ENCODE measurements around the gene CCNL2. TPM values are rescaled to one million over a fixed set of nuclear protein-coding genes. Genes with fewer than 3 reads are reported as not detected.
A peak's percentile ranks its signal among the peaks of the same experiment; 100 is the strongest.
"Not testable (repeated sequence)": the region's sequence is repeated elsewhere in the genome, so short reads cannot be mapped to it uniquely, and the experiment has no call there.

The CCNL2 gene
- polyA plus RNA-seq, 4 donors: 205 to 377 (median 227) TPM

DNA sequence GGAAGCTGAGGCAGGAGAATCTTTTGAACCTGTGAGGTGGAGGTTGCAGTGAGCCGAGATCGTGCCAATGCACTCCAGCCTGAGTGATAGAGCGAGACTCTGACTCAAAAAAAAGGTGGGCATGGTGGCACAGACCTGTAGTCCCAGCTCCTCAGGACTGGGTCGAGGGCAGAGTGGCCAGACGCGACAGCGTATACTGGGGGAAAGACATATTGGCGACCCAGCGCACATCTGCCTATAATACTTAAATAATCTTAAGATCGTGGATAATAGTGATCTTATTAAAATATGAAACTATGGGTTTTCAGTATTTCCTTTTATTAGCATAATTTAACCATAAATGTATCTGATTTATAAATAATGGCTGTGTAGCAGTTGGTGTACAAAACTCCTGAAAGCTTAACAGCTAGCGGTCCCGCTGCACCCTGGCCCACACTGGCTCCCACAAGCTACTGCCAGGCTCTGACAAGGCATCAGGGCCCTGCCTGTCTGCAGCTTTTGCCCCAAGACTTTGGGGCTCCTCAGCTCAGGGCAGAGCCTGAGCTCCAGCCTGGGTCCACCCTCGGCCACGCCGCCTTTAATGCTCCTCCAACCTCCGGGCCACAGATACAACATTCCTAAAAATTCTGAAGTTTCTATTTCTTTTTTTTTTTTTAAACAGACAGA, 21.5 kb downstream of the CCNL2 start:
- no peak for DNase-seq (ENCODE audit: low read depth in 4 of 4, low spot score in 3 of 4)

DNA sequence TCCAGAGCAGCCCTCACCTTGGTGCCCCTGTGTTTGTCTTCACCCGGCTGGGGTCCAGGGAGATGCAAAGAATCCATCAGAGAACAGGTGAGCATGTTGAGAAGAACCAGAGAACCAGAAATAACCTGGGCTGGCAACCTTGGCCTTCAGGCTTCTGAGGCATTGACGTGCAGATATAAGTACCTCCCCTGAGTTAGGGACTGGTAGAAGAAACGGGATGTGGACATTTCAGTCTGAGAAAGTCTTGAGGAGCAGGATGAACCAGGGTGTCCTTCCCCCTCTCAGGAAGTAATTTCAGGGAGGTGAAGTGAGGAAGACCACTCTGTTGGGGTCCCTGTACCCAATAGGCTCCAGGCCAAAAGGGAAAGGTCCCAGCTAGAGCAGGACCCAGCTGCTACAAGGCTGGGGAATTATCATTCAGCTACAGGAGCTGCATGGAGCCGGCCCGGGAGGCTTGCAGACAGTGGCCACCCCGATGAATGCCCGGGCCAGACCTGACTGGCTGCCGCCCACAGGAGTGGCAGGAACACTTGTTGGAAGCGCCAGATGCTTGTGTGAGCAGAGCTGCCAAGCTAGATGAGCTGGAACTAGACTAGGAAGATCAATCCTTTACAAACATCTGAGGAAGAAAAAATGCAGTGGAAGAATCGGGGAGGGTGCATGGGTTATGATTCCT, 22.4 kb downstream of the CCNL2 start:
- no peak for DNase-seq (ENCODE audit: low read depth in 4 of 4, low spot score in 3 of 4)

DNA sequence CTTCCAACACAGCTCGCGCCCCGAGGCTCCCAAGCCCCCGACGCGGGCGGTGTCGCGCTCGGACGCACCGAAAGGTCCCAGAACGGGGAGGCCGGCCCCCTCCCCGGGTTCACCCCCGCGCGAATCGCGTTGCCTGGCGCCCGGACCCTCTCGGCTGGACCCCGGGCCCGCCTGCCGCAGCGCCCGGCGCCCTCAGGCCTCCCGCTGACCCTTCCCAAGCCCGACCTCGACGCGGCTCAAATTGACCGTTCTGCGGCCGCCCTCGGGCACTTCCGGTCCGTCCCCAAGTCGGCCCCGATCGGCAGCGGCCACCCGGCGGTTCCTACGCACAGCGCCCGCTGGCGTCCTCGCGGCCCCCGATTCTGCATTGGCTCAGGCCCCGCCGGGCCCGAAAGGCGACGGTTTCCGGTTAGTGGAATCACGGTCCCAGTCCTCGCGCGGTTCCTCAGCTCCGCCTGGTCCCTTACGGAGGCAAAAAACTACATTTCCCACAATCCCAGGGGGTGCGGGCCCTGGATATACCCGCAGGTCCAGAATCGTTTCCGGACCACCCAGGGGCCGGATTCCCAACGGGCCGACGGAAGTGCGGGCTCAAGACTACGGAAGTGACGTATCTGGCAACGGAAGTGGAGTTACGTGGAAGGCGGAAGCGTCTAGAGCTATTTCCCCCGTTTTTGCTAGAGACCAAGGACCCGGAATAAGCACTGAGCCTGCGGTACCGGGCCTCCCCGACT, 24.0 kb downstream of the CCNL2 start, which contains the start of gene AURKAIP1:
TSS of gene AURKAIP1 (minus strand) at position 279 of the 734 bp plus-strand sequence. CDS start 451 bp downstream, outside the sequence.
- peak; percentile 99 to 100 (median 100) for DNase-seq (ENCODE audit: low read depth in 4 of 4, low spot score in 3 of 4)

DNA sequence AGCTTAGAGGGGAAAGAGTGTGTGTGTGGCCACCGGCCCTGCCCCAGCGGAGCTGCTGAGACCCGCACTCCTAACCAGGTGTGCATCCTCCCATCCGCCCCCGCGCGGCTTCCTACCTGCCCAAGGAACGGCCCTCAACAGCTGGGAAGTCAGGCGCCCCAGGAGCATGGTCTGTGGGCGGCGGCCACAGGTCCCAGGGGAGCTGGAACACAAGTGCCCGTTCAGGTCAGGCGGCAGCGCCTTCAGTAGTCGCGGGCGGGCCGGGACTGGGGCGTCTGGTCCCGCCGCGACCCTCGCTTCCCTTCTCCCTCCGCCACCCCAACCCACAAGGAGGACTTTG, 24.6 kb downstream of the CCNL2 start:
- DNase-seq (ENCODE audit: low read depth in 4 of 4, low spot score in 3 of 4): no peak

DNA sequence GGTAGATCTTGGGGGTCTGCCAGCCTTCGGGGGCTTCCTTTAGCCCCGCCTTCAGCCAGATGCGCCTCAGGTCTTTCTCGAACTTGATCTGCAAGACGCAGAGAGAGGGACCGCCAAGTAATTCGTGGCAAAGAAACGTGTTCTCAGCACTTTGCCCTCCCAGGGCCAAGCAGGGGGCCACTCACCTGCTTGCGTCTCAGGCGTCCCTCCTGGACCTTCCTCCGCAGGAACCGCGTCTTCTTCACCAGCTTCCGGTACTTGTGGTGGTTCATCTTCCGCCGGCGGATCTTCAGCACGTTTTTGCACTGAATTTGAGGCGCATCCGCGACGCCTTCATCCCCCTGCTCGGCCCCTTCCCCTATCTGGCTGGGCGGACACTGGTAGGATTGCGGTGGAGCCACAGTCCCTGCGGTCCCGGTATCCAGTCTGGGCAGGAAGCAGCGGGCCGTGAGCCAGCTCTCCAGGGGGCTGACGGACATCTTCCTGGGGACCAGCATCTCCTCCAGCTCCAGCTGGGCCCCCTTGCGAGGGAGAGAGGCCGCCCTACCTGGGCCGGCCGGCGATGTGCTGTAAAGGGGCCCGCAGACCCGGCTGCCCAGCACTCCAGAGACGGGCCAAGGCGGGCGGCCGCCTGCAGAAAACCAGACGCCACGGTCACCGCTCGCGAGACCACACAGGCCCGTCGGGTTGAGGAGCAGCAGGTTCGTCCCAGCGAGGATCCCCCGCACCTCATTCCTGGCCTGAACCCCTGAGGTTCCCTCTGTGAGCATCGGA, 25.1 kb downstream of the CCNL2 start:
- DNase-seq (ENCODE audit: low read depth in 4 of 4, low spot score in 3 of 4): no peak

DNA sequence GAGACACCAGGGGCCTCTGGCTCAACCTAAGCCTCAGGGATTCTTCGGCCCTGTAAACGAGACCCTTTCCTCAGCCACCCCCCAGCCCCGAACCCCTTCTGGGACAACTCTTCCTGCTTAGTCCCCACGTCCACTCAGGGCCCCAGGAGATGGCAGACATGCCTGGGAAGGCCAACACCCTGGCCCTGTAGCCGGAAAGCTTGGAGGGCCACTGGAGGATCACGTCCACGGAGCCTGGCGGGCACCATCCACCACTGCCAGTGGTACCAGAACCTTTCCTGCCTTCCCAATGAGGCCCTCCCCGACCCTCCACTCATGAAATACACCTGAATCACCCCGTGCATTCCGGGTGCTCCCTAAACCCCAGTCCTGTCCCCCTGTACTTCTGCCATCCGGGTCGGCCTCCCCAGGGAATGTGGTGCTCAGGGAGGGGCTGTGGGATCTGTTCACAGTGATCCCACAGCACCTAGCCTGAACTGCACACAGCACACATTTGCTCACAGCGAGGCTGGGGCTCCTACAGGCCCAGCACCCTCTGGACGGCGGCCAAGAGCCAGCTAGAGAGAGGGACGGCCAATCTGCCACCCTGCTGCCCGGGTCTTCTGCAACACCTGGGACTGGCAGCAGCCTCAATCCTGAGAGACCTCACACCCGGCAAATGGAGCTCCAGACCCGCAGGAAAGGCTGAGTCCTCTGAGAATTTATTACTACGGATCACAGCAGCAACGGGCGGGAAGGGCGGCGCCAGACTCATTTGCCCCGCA, 25.9 kb downstream of the CCNL2 start:
- no peak for DNase-seq (ENCODE audit: low read depth in 4 of 4, low spot score in 3 of 4)

DNA sequence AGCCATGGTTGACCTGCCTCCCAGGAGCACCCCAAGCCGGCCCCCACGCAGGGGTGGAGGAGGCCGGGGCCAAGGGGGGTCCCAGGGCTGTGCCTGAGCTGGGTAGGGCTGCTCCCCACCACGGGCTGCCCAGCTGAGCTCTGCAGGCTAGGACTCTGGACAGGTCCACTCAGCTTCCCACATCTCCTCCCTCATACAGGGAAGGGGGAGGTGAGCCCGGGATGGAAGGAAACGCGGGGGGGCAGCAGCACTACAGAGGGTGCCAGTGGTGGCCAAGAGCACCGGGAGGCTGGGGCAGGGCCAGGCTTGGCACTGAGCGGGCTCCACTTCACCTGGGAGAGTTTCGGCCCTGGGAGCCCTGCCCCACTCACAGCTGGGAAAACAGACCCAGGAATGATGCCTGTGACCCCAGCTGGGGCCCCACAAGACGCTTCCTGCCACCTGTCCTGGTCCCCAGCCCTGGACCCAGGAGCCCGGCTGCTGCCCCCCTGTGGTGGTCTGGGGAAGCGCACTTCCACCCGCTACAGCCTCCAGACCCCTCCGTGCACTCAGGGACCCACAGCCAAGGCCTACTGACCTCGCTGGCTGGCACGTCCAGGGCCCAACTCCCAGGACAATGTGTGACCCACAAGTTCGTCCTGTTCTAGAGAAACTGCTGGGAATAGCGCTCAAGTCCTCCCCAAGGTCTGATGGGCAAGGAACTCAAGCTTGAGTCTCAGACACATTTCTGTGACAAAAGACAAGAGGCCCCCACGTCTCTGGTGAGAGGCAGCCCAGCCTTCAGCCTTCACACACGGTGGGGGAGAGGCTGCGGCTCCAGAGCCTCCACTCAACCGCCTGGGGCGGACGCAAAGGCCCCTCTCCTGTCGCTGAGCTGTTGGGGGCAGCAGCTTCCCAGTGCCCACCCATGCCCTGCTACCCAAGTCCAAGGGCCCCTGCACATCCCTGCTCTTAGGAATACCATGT, 27.1 kb downstream of the CCNL2 start:
- no peak for DNase-seq (ENCODE audit: low read depth in 4 of 4, low spot score in 3 of 4)

DNA sequence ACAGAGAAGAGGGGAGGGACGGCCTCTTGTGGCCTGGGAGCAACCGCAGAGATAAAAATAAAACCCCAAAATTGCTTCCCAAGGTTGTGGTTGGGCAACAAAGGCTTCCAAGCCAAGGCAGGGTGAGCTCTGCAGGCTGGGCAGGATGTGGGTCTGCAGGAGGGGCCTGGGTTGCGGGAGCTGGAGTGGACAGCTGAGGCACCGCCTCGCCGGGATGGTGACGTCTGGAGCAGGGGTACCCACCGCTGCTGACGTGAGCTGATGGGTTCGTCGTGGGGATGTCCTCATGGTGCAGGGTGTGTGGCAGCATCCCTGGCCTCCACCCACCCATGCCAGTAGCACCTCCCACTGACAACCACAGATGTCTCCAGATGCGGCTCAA, 27.8 kb downstream of the CCNL2 start:
- DNase-seq (ENCODE audit: low read depth in 4 of 4, low spot score in 3 of 4): no peak

DNA sequence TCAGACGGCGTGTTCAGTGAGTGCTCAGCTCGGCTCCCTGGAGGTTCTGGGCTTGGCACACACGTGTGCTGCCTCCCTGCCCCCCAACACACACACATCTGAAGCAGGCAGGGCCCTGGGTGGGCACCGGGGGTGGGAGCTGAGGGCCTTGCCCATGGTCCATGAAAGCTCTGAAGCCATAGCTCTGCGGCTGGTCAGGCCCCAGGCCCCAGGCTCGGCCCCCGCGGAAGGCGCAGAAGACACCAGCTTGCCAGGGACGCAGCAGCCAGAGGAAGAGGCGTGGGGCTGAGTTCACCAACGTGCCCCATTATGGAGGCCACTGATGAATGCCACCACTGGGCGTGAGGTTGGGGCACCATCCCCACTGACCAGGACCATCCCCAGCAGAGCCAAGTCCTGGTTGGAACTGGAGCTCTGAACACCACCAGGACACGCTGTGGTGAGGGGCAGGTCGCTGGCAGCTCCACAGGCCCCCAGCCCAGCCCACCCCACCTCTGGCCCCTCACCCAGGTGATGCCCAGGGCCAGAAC, 28.3 kb downstream of the CCNL2 start:
- DNase-seq (ENCODE audit: low read depth in 4 of 4, low spot score in 3 of 4): no peak

DNA sequence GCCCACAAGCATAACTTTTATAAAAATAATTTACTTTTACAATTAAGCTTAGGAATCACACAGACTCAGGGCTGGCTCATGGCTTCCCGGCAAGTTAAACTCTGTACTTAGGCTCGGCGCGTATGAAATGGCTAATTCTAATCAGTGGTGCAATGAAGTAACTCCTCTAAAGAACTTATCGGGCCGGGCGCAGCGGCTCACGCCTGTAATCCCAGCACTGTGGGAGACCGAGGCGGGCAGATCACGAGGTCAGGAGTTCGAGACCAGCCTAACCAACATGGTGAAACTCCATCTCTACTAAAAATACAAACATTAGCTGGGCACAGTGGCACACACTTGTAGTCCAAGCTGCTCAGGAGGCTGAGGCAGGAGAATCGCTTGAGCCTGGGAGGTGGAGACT, 29.0 kb downstream of the CCNL2 start:
- DNase-seq (ENCODE audit: low read depth in 4 of 4, low spot score in 3 of 4): not testable (repeated sequence)

DNA sequence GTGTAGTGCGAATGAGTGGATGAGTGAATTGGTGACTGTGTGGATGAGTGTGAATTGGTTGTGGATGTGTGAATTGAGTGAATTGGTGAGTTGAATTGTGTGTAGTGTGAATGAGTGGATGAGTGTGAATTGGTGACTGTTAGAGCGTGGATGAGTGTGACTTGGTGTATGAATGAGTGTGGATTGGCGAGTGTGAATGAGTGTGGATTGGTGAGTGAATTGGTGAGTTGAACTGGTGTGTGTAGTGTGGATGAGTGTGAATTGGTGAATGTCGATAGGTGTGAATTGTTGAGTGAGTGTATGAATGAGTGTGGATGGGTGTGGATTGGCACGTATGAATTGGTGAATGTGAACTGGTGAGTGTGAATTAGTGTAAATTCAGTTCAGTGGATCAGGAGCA, 31.8 kb downstream of the CCNL2 start:
- DNase-seq (ENCODE audit: low read depth in 4 of 4, low spot score in 3 of 4): no peak

DNA sequence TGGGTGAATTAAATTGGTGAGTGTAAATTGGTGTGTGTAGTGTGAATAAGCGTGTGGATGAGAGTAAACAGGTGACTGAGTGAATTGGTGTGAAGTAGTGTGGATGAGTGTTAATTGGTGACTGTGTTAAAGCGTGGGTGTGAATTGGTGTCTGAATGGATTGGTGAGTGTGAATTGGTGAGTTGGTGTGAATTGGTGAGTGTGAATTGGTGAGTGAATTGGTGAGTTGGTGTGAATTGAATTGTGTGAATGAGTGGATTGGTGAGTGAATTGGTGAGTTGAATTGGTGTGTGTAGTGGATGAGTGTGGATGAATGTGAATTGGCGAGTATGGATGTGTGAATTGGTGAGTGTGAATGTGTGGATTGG, 32.5 kb downstream of the CCNL2 start:
- no peak for DNase-seq (ENCODE audit: low read depth in 4 of 4, low spot score in 3 of 4)

DNA sequence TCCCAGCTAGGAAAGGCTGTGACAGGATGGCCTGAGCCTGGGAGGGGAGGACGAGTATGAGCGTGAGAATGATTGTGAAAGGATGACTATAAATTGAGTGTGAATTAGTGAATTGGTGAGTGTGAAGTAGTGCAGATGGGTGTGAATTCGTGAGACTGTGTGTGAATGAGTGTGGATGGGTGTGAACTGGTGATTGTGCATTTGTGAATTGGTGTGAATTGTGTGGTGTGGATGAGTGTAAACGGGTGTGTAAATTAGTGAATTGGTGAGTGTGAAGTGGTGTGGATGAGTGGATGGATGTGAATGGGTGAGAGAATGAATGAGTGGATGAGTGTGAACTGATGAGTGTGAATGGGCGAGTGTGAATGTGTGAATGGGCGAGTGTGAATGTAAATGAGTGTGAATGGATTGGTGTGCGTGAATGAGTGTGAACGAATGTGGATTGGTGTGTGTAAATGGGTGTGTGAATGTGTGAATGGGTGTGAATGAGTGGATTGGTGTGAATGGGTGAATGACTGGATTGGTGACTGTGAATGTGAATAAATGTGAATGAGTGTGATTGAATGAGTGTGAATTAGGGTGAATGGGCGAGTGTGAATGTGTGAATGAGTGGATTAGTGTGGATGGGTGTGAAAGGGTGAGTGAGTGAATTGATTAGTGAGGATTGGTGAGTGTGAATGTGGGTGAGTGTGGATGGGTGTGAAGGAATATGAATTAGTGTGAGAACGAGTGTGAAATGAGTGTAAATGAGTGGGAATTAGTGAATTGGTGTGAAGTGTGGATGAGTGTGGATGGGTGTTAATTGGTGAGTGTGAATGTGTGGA, 33.0 kb downstream of the CCNL2 start:
- no peak for DNase-seq (ENCODE audit: low read depth in 4 of 4, low spot score in 3 of 4)

DNA sequence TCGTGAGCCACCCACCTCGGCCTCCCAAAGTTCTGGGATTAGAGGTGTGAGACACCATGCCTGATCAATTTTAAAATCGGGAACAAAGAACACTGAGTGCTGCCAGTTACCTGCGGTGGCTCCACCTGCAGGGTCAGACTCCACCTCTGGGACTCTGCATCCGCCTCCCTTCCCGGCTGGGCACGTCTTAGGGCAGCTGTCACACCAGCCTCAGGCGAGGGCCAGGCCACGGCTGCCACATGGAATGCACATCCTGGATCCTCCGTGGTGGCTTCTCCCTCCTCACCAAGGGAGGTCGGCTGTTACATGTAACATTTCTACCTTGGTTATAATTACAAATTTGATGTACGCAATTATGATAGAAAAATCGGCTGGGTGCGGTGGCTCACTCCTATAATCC, 34.9 kb downstream of the CCNL2 start:
- no peak for DNase-seq (ENCODE audit: low read depth in 4 of 4, low spot score in 3 of 4)

DNA sequence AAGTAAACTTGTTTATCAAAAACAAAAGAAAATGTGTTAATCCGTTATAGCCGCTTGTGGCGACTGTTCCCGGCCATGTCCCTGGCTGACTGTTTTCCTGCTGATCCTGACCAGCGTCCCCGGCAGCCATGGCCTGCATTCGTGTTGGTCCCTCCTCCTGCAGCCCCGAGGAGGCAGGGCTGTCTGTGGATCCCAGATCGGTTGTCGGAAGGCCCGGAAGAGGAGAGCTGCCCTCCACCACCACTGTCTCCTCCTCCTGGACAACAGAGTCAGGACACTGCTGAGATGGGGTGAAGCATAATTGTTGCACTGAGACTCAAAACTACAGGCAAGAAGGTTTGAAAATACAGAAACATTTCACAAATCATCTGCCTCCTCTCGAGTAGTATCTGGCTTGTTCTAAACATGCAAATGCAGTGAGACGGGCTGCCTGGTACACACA, 37.1 kb downstream of the CCNL2 start:
- DNase-seq (ENCODE audit: low read depth in 4 of 4, low spot score in 3 of 4): no peak

DNA sequence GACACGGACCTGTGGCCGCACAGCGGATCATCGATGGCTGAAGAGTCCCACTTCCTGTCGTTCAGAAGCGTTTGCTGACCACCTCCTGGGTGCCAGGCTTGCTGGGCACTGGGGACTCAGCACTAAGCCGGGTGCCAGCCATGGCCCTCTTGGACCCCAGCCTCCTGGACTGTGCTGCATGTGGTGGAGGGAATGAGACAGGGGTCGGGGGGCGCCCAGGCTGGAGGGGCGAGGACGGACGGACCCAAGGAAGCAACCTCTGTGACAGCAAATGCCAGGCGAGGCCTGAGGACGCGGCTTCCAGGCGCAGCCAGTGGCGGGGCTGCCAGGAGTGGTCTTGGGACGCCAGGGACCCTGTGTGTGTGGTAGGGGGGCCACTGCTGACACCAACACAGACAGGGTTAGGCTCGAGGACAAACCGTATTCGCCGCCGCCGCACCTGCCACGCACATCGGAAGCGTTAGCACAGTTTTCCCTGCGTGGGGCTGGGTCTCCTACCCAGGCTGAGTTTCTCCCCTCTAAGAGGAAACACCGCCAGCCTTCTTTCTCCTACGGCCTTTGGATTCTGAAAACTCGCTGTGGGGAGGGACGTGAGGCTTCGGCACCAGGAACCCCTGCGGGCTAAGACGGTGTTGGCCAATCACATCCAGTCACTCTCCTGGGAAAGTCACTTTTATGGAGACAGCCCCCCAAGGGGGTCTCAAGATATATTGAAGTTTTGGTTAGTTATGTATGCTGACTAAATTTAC, 37.7 kb downstream of the CCNL2 start:
- no peak for DNase-seq (ENCODE audit: low read depth in 4 of 4, low spot score in 3 of 4)

DNA sequence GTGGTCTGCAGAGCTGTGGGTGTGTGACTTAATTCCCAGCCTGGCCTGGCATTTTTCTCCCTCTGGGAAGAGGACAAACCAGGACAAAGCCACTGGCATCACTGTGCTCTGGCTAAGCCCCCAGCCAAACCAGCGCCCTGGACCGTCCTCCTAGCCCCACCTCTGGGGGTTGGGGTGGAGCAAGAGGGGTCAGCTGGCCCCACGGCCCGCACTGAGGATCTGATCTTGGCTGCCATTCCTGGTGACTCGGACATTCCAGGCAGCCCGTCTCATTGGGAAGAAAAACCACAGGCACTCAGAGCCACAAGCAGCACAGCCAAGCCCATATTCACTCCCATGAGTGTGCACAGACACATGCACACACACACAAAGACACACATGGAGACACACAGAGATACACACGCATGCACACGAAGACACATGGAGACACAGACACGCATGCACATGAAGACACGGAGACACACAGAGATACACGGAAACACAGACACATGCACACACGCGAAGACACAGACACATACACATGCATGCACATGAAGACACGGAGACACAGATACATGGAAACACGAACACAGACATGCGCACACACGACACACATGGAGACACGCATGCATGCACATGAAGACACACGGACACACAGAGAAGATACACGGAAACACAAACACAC, 38.5 kb downstream of the CCNL2 start:
- DNase-seq (ENCODE audit: low read depth in 4 of 4, low spot score in 3 of 4): no peak

Measured in left renal pelvis (tissue), 4 donors.